B cell (primary cell): Measurements from ENCODE around the gene NUP35.

Experiments used
- EZH2 ChIP-seq: IDR thresholded peaks from 2 replicates; pipeline ENCODE4 v1.6.1; 2012; ENCODE audit warnings: borderline replicate concordance, low read depth, mild to moderate bottlenecking, moderate library complexity, low read length; ENCODE audit not compliant: insufficient read depth, poor library complexity, severe bottlenecking
- TF ChIP-seq, protein P1 (sequence below): fragments of 200-600 bp; IDR thresholded peaks from one replicate; pipeline ENCODE4 v1.8.0; 2022; ENCODE audit warnings: antibody characterized with exemption, mild to moderate bottlenecking

GRCh38 chr2:183081911-183082310 lies 42.3 kb upstream of the NUP35 start:
- TF ChIP-seq, protein P1, sequence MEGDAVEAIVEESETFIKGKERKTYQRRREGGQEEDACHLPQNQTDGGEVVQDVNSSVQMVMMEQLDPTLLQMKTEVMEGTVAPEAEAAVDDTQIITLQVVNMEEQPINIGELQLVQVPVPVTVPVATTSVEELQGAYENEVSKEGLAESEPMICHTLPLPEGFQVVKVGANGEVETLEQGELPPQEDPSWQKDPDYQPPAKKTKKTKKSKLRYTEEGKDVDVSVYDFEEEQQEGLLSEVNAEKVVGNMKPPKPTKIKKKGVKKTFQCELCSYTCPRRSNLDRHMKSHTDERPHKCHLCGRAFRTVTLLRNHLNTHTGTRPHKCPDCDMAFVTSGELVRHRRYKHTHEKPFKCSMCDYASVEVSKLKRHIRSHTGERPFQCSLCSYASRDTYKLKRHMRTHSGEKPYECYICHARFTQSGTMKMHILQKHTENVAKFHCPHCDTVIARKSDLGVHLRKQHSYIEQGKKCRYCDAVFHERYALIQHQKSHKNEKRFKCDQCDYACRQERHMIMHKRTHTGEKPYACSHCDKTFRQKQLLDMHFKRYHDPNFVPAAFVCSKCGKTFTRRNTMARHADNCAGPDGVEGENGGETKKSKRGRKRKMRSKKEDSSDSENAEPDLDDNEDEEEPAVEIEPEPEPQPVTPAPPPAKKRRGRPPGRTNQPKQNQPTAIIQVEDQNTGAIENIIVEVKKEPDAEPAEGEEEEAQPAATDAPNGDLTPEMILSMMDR, result no peak
- TF ChIP-seq EZH2, result no peak
